SK-N-MC (cell line): ENCODE measurements around the gene SLC1A5.

Source experiments
- EZH2 ChIP-seq: fragments of 200-600 bp; sonication (generic); IDR thresholded peaks from one replicate; pipeline ENCODE4 v1.6.1; 2017; ENCODE audit warnings: antibody characterized with exemption
- POLR2AphosphoS5 ChIP-seq: IDR thresholded peaks from 2 replicates; pipeline ENCODE4 v1.6.1; 2012; ENCODE audit warnings: mild to moderate bottlenecking, low read depth, low read length, borderline replicate concordance

DNA sequence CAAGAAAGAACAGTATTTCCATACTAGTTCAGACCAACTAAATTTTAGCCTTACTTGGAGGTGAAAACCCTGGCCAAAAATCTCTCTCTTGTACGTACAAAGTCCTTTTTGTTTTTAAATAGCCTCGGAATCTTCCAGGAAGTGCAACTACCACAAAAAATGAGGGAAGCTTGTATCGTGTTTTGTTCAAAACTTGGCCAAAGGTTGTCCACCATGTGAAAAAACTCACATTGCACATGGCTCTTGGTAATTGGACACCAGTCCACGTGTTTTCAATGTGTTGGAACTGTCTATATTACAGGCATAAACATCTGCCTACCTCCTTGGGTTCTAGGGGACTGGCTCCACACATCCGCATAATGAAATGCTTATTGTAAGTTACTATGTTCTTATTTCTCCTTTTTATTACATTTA, 27.0 kb downstream of the SLC1A5 start:
- no peak for TF ChIP-seq EZH2
- TF ChIP-seq POLR2AphosphoS5: no peak
